NB4 (cell line): ENCODE results near the gene GRIK2.

Experiments used
- DNase-seq: peaks from one replicate; pipeline ENCODE4 v3.0.0; 2010; ENCODE audit warnings: low read depth
- H3K4me3 ChIP-seq: one replicate; pipeline ENCODE4 v1.5.1; 2011; ENCODE audit warnings: mild to moderate bottlenecking, low read depth, low read length, moderate library complexity
- CTCF ChIP-seq: IDR thresholded peaks from one replicate; pipeline ENCODE4 v1.5.1; 2012; ENCODE audit warnings: low read depth, low read length
- MAX ChIP-seq: IDR thresholded peaks from 2 replicates; pipeline ENCODE4 v1.6.1; 2011; ENCODE audit warnings: low read depth, low read length
- MYC ChIP-seq: IDR thresholded peaks from 2 replicates; pipeline ENCODE4 v1.6.1; 2011; ENCODE audit warnings: low read depth, low read length
- POLR2A ChIP-seq: IDR thresholded peaks from 2 replicates; pipeline ENCODE4 v1.6.1; 2011; ENCODE audit warnings: mild to moderate bottlenecking; ENCODE audit not compliant: insufficient read length; ENCODE audit errors: extremely low read depth

Gene GRIK2

GRCh38 chr6:101668496-101669030, 275.1 kb downstream of the GRIK2 start:
- TF ChIP-seq MAX (no peak), POLR2A (no peak), CTCF (no peak), MYC (no peak)
- H3K4me3 ChIP-seq = no peak overlapping the region
- no peak for DNase-seq

GRCh38 chr6:101676187-101676586, 282.7 kb downstream of the GRIK2 start:
- TF ChIP-seq CTCF (no peak), MAX (no peak), MYC (no peak)
- H3K4me3 ChIP-seq = no peak overlapping the region
- DNase-seq = no peak

- TF ChIP-seq MYC (no peak), MAX (no peak), CTCF (no peak), POLR2A (no peak)
- no peak for DNase-seq
- H3K4me3 ChIP-seq = no peak overlapping the region
Observed at GRCh38 chr6:101682937-101683336, 289.4 kb downstream of the GRIK2 start.

GRCh38 chr6:101683884-101684283, 290.4 kb downstream of the GRIK2 start:
- DNase-seq = no peak
- TF ChIP-seq MYC = no peak
- H3K4me3 ChIP-seq = no peak overlapping the region

GRCh38 chr6:101686653-101687052, 293.1 kb downstream of the GRIK2 start:
- DNase-seq = no peak
- no peak overlapping the region for H3K4me3 ChIP-seq
- TF ChIP-seq CTCF (no peak), MAX (no peak), POLR2A (no peak), MYC (no peak)

GRCh38 chr6:101689156-101689555, 295.6 kb downstream of the GRIK2 start:
- TF ChIP-seq CTCF (no peak), POLR2A (no peak), MAX (no peak), MYC (no peak)
- DNase-seq = no peak
- no peak overlapping the region for H3K4me3 ChIP-seq
